MM.1S (cell line): ENCODE results near the gene DSTN.
A peak's percentile ranks its signal among the peaks of the same experiment; 100 is the strongest.

Source experiments
- DNase-seq: peaks from one replicate; pipeline ENCODE4 v3.0.0-alpha.2; 2015
- H2AFZ ChIP-seq: fragments of 300-600 bp; sonication (generic); 2 replicates; pipeline ENCODE4 v1.6.0; 2016; ENCODE audit warnings: antibody characterized with exemption, low read length
- H3F3A ChIP-seq: fragments of 300-600 bp; sonication (generic); 2 replicates; pipeline ENCODE4 v1.6.1; 2016; ENCODE audit warnings: mild to moderate bottlenecking, antibody characterized with exemption, low read length, moderate library complexity, mixed read lengths; ENCODE audit not compliant: insufficient read depth
- H3K27ac ChIP-seq: fragments of 300-600 bp; sonication (generic); 2 replicates; pipeline ENCODE4 v1.5.1; 2016; ENCODE audit warnings: mild to moderate bottlenecking, low read length
- H3K27me3 ChIP-seq: fragments of 300-600 bp; sonication (generic); replicated peaks from 2 replicates; pipeline ENCODE4 v1.6.0; 2016; ENCODE audit warnings: low read length; ENCODE audit not compliant: insufficient read depth
- H3K36me3 ChIP-seq: fragments of 300-600 bp; sonication (generic); replicated peaks from 2 replicates; pipeline ENCODE4 v1.6.1; 2016; ENCODE audit warnings: mild to moderate bottlenecking, low read length, mixed read lengths; ENCODE audit not compliant: insufficient read depth
- H3K4me1 ChIP-seq: fragments of 300-600 bp; sonication (generic); 2 replicates; pipeline ENCODE4 v1.6.1; 2016; ENCODE audit warnings: low read length, mixed read lengths
- H3K4me2 ChIP-seq: fragments of 300-600 bp; sonication (generic); 2 replicates; pipeline ENCODE4 v1.6.0; 2016; ENCODE audit warnings: low read depth, low read length
- H3K4me3 ChIP-seq: fragments of 300-600 bp; sonication (generic); 2 replicates; pipeline ENCODE4 v1.5.1; 2016; ENCODE audit warnings: low read length, mixed read lengths
- H3K79me2 ChIP-seq: fragments of 300-600 bp; sonication (generic); 2 replicates; pipeline ENCODE4 v1.6.1; 2016; ENCODE audit warnings: mixed run types, low read length, mixed read lengths
- H3K9ac ChIP-seq: fragments of 300-600 bp; sonication (generic); 2 replicates; pipeline ENCODE4 v1.6.1; 2016; ENCODE audit warnings: low read length, mixed read lengths
- H3K9me2 ChIP-seq: fragments of 300-600 bp; sonication (generic); replicated peaks from 2 replicates; pipeline ENCODE4 v1.6.1; 2016; ENCODE audit warnings: mild to moderate bottlenecking, low read length, mixed read lengths; ENCODE audit not compliant: insufficient read depth
- H3K9me3 ChIP-seq: fragments of 300-600 bp; sonication (generic); replicated peaks from 2 replicates; pipeline ENCODE4 v1.6.1; 2016; ENCODE audit warnings: mild to moderate bottlenecking, low read length, mixed read lengths; ENCODE audit not compliant: insufficient read depth
- H4K20me1 ChIP-seq: fragments of 300-600 bp; sonication (generic); 2 replicates; pipeline ENCODE4 v1.6.1; 2016; ENCODE audit warnings: mild to moderate bottlenecking, low read length, moderate library complexity, mixed read lengths; ENCODE audit not compliant: insufficient read depth
- CTCF ChIP-seq: fragments of 300-600 bp; sonication (generic); IDR thresholded peaks from 2 replicates; pipeline ENCODE4 v1.5.1; 2016; ENCODE audit warnings: antibody characterized with exemption, low read length, mixed read lengths
- EZH2 ChIP-seq: fragments of 300-600 bp; sonication (generic); optimal IDR thresholded peaks from 2 replicates; pipeline ENCODE3; 2017; ENCODE audit warnings: low read depth, mild to moderate bottlenecking, antibody characterized with exemption, low read length, mixed read lengths
- EZH2phosphoT487 ChIP-seq: fragments of 300-600 bp; sonication (generic); IDR thresholded peaks from 2 replicates; pipeline ENCODE4 v1.6.1; 2018; ENCODE audit warnings: antibody characterized with exemption, low read length

The DSTN gene

GRCh38 chr20:17611540-17612286 lies 41.8 kb downstream of the DSTN start:
- Histone ChIP-seq H3K9ac (no peak overlapping the region), H3K36me3 (0 out of 2 replicates have a peak, but pooled peaks cover 3% of the 10 kb centered on the region), H3K79me2 (0 out of 2 replicates have a peak, but pooled peaks cover 6% of the 10 kb centered on the region), H3K4me3 (no peak overlapping the region), H3K4me2 (no peak overlapping the region), H3K27me3 (no peaks in the 10 kb centered on the region), H2AFZ (no peak overlapping the region), H3F3A (peaks cover 45% of the 10 kb centered on the region), H3K9me3 (no peaks in the 10 kb centered on the region), H3K27ac (peak overlapping the region; percentile 52; the same call in 1 of the 2 replicates), H3K9me2 (no peaks in the 10 kb centered on the region), H3K4me1 (peaks cover 18% of the 10 kb centered on the region), H4K20me1 (no peaks in the 10 kb centered on the region)
- TF ChIP-seq EZH2phosphoT487: no peak
- TF ChIP-seq EZH2: no peak
- TF ChIP-seq CTCF: peak; percentile 46
- DNase-seq: peak; percentile 21

DNA sequence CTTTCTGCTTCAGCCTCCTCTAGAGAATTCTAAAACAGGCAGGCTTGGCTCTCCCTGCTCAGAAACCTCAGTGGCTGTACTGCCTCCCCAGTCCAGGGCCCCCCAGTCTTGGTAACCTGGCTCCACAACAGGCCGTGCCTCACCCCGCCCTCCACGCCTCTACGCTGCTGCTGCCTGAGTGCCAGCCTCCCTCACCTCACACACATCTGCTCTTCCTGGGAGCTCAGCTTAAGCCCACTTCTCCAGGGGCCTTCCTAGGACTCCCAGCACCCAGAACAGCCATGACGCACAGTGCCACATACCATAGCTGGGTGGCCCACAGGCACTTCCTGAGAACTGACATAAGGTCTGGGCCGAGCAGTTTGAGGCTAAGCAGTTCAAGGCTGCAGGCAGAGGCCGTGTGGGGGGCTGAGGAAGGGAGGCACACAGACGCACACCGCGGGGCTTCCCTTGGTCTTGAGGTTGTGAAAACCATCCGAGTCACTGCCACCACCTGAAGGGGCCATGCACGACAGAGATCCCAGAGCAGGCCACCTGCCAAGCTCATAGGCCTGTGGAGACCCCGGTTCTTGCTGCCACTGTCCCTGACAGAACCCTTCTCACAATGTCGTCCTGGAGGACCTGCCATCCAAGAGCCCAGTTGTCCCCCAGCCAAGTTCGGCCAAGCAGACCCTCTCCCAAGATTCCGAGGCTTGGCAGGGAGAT lies 42.6 kb downstream of the DSTN start:
- Histone ChIP-seq H3K9me2 (no peaks in the 10 kb centered on the region), H3K4me1 (peaks cover 18% of the 10 kb centered on the region), H3K9ac (no peak overlapping the region), H3K36me3 (peaks cover 10% of the 10 kb centered on the region), H3K4me3 (no peak overlapping the region), H3K27ac (peak overlapping the region; percentile 16; the same call in 1 of the 2 replicates), H4K20me1 (no peaks in the 10 kb centered on the region; the same call in 1 of the 2 replicates), H2AFZ (no peak overlapping the region), H3F3A (peaks cover 52% of the 10 kb centered on the region), H3K9me3 (no peaks in the 10 kb centered on the region), H3K79me2 (peaks cover 10% of the 10 kb centered on the region; the same call in 1 of the 2 replicates), H3K27me3 (no peaks in the 10 kb centered on the region), H3K4me2 (no peak overlapping the region)
- TF ChIP-seq EZH2phosphoT487: no peak
- TF ChIP-seq CTCF: no peak
- DNase-seq: no peak

GRCh38 chr20:17612992-17613327 lies 43.1 kb downstream of the DSTN start:
- Histone ChIP-seq H3K36me3 (peaks cover 15% of the 10 kb centered on the region), H3F3A (peaks cover 52% of the 10 kb centered on the region), H3K9me3 (no peaks in the 10 kb centered on the region), H3K4me1 (peaks cover 18% of the 10 kb centered on the region), H3K9ac (no peak overlapping the region), H2AFZ (no peak overlapping the region), H3K9me2 (no peaks in the 10 kb centered on the region), H3K27ac (no peak overlapping the region), H4K20me1 (peaks cover 5% of the 10 kb centered on the region), H3K27me3 (no peaks in the 10 kb centered on the region), H3K4me2 (no peak overlapping the region), H3K79me2 (peaks cover 10% of the 10 kb centered on the region; the same call in 1 of the 2 replicates), H3K4me3 (no peak overlapping the region)
- no peak for TF ChIP-seq CTCF
- no peak for TF ChIP-seq EZH2phosphoT487
- no peak for TF ChIP-seq EZH2
- no peak for DNase-seq
